Skeletal muscle satellite cell (primary cell): Measurements from ENCODE around the gene ATAD3C.
A peak's percentile ranks its signal among the peaks of the same experiment; 100 is the strongest.
"Not testable (repeated sequence)": the region's sequence is repeated elsewhere in the genome, so short reads cannot be mapped to it uniquely, and the experiment has no call there.

ENCODE experiments used
- H3K27me3 ChIP-seq: 2 replicates; pipeline ENCODE4 v1.7.0; 2013; ENCODE audit warnings: low read length; ENCODE audit not compliant: control insufficient read depth, insufficient read depth
- H3K36me3 ChIP-seq: 2 replicates; pipeline ENCODE4 v1.7.0; 2013; ENCODE audit warnings: mild to moderate bottlenecking, control low read depth, low read length; ENCODE audit not compliant: insufficient read depth
- H3K4me1 ChIP-seq: 2 replicates; pipeline ENCODE4 v1.7.0; 2013; ENCODE audit warnings: low read length; ENCODE audit not compliant: control insufficient read depth, insufficient read depth
- H3K4me2 ChIP-seq: 2 replicates; pipeline ENCODE4 v1.7.0; 2013; ENCODE audit warnings: mild to moderate bottlenecking, low read length
- H3K4me3 ChIP-seq: 2 replicates; pipeline ENCODE4 v1.7.0; 2013; ENCODE audit warnings: low read length
- H3K9ac ChIP-seq: 2 replicates; pipeline ENCODE4 v1.7.0; 2013; ENCODE audit warnings: mild to moderate bottlenecking, low read depth, low read length, moderate library complexity
- H3K9me3 ChIP-seq: replicated peaks from 2 replicates; pipeline ENCODE4 v1.7.0; 2013; ENCODE audit warnings: mild to moderate bottlenecking, control low read depth, low read length

The ATAD3C gene

GRCh38 chr1:1471389-1472052, 22.0 kb downstream of the ATAD3C start, which contains the start of gene ATAD3B:
Gene ATAD3B (plus strand): TSS chr1:1471765. CDS start chr1:1471885, 120 bp downstream.
- H3K9ac ChIP-seq = peak within 1 kb of the TSS; percentile 85
- H3K4me3 ChIP-seq = peak within 1 kb of the TSS; percentile 89
- H3K4me2 ChIP-seq = peak within 1 kb of the TSS; percentile 92
- H3K9me3 ChIP-seq = no peaks in the 10 kb centered on the region
- H3K4me1 ChIP-seq = peaks cover 6% of the 10 kb centered on the region
- H3K27me3 ChIP-seq = no peaks in the 10 kb centered on the region
- H3K36me3 ChIP-seq = no peaks in the 10 kb centered on the region

GRCh38 chr1:1472053-1472876, 22.8 kb downstream of the ATAD3C start:
- peak overlapping the region; percentile 79 for H3K9ac ChIP-seq
- not testable (repeated sequence) for H3K36me3 ChIP-seq, H3K9me3 ChIP-seq, H3K27me3 ChIP-seq, H3K4me1 ChIP-seq
- H3K4me2 ChIP-seq = peak overlapping the region; percentile 92
- H3K4me3 ChIP-seq = peak overlapping the region; percentile 89

- not testable (repeated sequence) for H3K9ac ChIP-seq, H3K4me3 ChIP-seq, H3K4me2 ChIP-seq, H3K9me3 ChIP-seq, H3K4me1 ChIP-seq, H3K27me3 ChIP-seq
- peaks cover 31% of the 10 kb centered on the region for H3K36me3 ChIP-seq
Measured at GRCh38 chr1:1476011-1476410, 26.5 kb downstream of the ATAD3C start.

- H3K9ac ChIP-seq = no peak overlapping the region
- H3K4me2 ChIP-seq = no peak overlapping the region
- H3K4me3 ChIP-seq = no peak overlapping the region
- H3K36me3 ChIP-seq = peaks cover 31% of the 10 kb centered on the region
- H3K27me3 ChIP-seq = no peaks in the 10 kb centered on the region
- H3K4me1 ChIP-seq = no peaks in the 10 kb centered on the region
- no peaks in the 10 kb centered on the region for H3K9me3 ChIP-seq
Measured at GRCh38 chr1:1477206-1477605, 27.7 kb downstream of the ATAD3C start.

GRCh38 chr1:1479547-1480487, 30.3 kb downstream of the ATAD3C start:
- H3K4me3 ChIP-seq = no peak overlapping the region
- no peak overlapping the region for H3K4me2 ChIP-seq
- no peaks in the 10 kb centered on the region for H3K27me3 ChIP-seq
- H3K4me1 ChIP-seq = no peaks in the 10 kb centered on the region
- H3K9ac ChIP-seq = no peak overlapping the region
- no peaks in the 10 kb centered on the region for H3K9me3 ChIP-seq
- H3K36me3 ChIP-seq = peaks cover 54% of the 10 kb centered on the region

- H3K4me1 ChIP-seq, H3K4me2 ChIP-seq, H3K9ac ChIP-seq, H3K4me3 ChIP-seq, H3K27me3 ChIP-seq, H3K9me3 ChIP-seq: not testable (repeated sequence)
- peaks cover 54% of the 10 kb centered on the region for H3K36me3 ChIP-seq
Measured at GRCh38 chr1:1480488-1480867, 31.0 kb downstream of the ATAD3C start.

- H3K4me2 ChIP-seq, H3K27me3 ChIP-seq, H3K4me1 ChIP-seq, H3K9me3 ChIP-seq, H3K9ac ChIP-seq, H3K4me3 ChIP-seq: not testable (repeated sequence)
- peaks cover 58% of the 10 kb centered on the region for H3K36me3 ChIP-seq
Measured at GRCh38 chr1:1481811-1482210, 32.3 kb downstream of the ATAD3C start.

GRCh38 chr1:1482856-1483255, 33.4 kb downstream of the ATAD3C start:
- no peak overlapping the region for H3K9ac ChIP-seq
- H3K27me3 ChIP-seq = no peaks in the 10 kb centered on the region
- no peaks in the 10 kb centered on the region for H3K9me3 ChIP-seq
- H3K36me3 ChIP-seq = peaks cover 55% of the 10 kb centered on the region
- H3K4me1 ChIP-seq = no peaks in the 10 kb centered on the region
- no peak overlapping the region for H3K4me2 ChIP-seq
- H3K4me3 ChIP-seq = no peak overlapping the region

- Histone ChIP-seq H3K4me3 (no peak overlapping the region), H3K27me3 (no peaks in the 10 kb centered on the region), H3K4me2 (no peak overlapping the region), H3K4me1 (no peaks in the 10 kb centered on the region), H3K36me3 (peaks cover 57% of the 10 kb centered on the region), H3K9ac (no peak overlapping the region), H3K9me3 (no peaks in the 10 kb centered on the region)
Measured at GRCh38 chr1:1483714-1484113, 34.2 kb downstream of the ATAD3C start.

GRCh38 chr1:1484976-1485750, 35.7 kb downstream of the ATAD3C start:
- H3K27me3 ChIP-seq, H3K4me2 ChIP-seq, H3K4me3 ChIP-seq, H3K9me3 ChIP-seq, H3K9ac ChIP-seq, H3K4me1 ChIP-seq: not testable (repeated sequence)
- peaks cover 57% of the 10 kb centered on the region for H3K36me3 ChIP-seq
